Forelimb muscle (tissue), 1 donor: ENCODE data around the gene TEDC2. TPM values are rescaled to one million over a fixed set of nuclear protein-coding genes. Genes with fewer than 3 reads are reported as not detected.
A peak's percentile ranks its signal among the peaks of the same experiment; 100 is the strongest.
"Not testable (repeated sequence)": the region's sequence is repeated elsewhere in the genome, so short reads cannot be mapped to it uniquely, and the experiment has no call there.

ENCODE experiments used
- DNase-seq: peaks from one replicate; pipeline ENCODE4 v3.0.0-alpha.2; 2013; ENCODE audit warnings: low read depth
- polyA plus RNA-seq: library from polyadenylated mRNA; unstranded; fragments of 120-200 nt; gene quantifications from one replicate; pipeline ENCODE4 v1.2.1, GENCODE V29; 2013; ENCODE audit not compliant: insufficient read length

TEDC2 gene, protein sequence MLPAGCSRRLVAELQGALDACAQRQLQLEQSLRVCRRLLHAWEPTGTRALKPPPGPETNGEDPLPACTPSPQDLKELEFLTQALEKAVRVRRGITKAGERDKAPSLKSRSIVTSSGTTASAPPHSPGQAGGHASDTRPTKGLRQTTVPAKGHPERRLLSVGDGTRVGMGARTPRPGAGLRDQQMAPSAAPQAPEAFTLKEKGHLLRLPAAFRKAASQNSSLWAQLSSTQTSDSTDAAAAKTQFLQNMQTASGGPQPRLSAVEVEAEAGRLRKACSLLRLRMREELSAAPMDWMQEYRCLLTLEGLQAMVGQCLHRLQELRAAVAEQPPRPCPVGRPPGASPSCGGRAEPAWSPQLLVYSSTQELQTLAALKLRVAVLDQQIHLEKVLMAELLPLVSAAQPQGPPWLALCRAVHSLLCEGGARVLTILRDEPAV
- polyA plus RNA-seq: 4.4 TPM

DNA sequence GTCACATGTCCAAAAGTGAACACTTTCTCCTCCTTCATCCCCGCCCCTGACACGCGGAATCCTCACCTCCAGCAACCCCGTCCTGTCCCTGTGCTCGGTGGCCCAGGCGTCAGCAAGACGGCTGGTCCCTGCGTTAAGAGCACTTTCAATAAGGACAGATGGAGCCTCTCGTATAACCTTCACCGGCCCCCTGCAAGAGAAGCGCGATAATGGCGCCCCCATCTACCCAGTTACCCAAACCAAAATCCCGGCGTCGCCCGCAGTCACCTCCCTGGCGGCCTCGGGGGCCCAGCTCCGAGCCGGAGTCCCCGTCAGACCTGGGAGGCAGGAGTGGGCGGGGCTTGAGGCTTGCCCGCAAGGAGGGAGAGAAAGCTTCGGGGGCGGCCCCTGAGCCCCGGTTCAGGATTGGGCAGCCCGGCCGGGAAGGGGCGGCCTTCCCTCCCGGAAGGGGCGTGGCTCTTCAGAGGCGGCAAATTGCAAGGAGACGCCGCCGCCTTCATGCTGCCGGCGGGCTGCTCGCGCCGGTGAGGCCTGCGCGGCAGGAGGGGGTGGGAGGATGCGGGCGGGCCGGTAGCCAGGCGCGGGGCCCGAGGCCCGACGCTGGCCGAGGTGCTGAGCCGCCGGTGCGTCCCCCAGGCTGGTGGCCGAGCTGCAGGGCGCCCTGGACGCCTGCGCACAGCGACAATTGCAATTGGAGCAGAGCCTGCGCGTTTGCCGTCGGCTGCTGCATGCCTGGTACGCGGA, at the start of gene TEDC2:
Gene TEDC2 (plus strand): TSS at position 463 of the 744 bp plus-strand sequence. CDS start 36 bp downstream, at position 499.
- DNase-seq: peak; percentile 69

GRCh38 chr16:2415085-2415484, 44.8 kb upstream of the TEDC2 start:
- DNase-seq: no peak

DNA sequence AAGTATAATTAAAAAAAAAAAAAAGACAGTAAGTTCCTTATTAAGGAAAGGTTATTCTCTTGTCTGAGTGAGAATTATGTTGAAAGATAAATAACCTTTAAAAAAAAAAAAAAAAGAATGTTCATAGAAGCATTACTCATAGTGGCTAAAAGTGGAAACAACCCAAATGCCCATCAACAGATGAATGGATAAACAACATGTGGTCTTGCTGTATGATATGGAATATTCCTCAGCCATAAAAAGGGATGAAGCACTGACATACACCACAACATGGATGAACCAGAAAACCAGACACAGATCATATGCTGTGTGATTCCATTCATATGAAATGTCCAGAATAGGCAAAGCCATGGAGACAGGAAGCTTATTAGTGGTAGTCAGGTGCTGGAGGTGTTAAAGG, 39.9 kb upstream of the TEDC2 start:
- no peak for DNase-seq

GRCh38 chr16:2422123-2422867, 37.6 kb upstream of the TEDC2 start:
- no peak for DNase-seq

- DNase-seq: no peak
Observed at GRCh38 chr16:2424061-2425007, 35.6 kb upstream of the TEDC2 start.

- DNase-seq: no peak
Observed at GRCh38 chr16:2425008-2425518, 34.8 kb upstream of the TEDC2 start.

DNA sequence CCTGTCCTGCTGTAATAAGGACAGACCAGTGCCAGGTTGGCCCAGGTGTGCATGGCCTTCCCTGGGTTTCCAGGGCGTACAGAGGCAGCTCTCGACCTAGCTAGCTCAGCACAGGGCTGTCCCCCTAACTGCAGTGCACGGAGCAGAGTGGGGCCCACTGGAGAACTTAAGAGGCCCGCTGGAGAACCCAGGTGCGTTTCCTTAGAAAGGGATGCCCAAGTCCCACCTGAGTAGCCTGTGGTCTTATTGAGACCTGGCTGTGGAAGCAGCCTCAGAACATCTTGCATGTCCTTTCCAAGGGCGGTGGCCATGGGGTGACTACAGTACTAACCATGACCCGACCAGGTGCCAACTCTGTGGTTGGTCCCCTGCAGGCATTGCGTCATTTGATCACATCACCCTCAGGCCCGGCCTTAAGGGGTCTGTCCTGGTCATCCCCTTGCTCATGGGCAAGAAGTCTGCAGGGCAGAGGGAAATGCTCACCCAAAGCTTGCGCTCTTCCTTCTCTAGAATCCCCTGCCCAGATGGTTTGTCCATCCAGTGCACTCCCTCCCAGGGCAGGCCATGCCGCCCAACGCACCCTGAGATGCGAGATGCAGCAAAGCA, 34.0 kb upstream of the TEDC2 start:
- no peak for DNase-seq

GRCh38 chr16:2426941-2427361, 33.0 kb upstream of the TEDC2 start:
- DNase-seq: no peak

DNA sequence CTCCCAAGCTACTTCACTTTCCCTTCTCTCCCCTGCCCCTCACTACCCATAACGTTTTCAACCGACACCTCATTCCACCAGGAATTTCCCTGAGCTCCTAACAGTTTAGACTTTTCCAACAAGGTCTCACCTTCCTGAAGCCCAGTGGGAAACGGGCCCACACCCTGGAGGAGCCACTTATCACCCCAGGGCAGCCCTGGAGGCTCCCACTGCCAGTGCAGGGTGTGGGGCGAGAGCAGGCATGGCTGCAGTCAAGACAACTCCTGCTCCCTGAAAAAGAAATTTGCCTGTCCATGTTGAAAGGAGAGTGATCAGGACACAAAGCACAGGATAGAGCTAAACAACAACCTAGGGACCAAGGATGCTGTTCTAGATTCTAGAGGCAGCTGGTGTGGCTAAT, 32.4 kb upstream of the TEDC2 start:
- no peak for DNase-seq

DNA sequence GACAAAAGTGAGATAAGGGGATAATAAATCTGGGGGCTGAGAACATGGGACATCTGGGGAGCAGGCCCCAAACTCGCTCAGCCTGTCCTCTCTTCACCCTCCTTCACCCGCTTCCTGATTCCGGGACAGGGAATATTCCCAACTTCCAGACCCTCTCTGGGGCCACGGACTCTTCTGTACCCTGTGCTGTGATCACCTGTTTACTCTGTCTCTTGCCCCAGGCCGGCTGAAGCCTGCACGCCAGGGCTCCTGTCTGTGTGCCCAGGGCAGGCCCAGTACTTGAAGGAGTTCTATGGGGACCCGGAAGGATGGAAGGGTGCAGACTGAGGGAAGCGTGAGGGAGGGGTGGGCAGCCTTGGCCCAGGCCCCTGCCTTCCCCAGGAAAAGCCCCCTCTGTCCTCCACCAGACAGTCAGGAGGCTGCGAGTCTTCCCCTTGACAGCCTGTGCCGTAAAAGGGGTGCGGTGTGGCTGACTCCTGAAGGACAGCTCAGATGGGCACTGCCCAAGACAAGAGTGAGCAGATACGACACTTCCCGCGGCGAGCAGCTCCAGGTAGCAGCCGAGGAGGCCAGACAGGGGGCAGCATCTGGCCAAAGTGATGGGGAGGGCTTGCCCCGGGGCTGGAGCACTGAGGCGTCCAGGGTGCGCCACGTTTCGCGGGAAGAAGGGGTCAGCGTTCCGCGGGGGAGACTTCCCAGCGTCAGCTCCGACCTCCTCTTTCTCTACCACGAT, 31.7 kb upstream of the TEDC2 start:
- DNase-seq: no peak

- DNase-seq: no peak
Observed at GRCh38 chr16:2428784-2429033, 31.2 kb upstream of the TEDC2 start.

- DNase-seq: peak; percentile 86
Observed at GRCh38 chr16:2429034-2429770, 30.7 kb upstream of the TEDC2 start, which contains the start of gene CCNF. Gene CCNF (plus strand): TSS chr16:2429447. CDS start chr16:2429482, 35 bp downstream.

DNA sequence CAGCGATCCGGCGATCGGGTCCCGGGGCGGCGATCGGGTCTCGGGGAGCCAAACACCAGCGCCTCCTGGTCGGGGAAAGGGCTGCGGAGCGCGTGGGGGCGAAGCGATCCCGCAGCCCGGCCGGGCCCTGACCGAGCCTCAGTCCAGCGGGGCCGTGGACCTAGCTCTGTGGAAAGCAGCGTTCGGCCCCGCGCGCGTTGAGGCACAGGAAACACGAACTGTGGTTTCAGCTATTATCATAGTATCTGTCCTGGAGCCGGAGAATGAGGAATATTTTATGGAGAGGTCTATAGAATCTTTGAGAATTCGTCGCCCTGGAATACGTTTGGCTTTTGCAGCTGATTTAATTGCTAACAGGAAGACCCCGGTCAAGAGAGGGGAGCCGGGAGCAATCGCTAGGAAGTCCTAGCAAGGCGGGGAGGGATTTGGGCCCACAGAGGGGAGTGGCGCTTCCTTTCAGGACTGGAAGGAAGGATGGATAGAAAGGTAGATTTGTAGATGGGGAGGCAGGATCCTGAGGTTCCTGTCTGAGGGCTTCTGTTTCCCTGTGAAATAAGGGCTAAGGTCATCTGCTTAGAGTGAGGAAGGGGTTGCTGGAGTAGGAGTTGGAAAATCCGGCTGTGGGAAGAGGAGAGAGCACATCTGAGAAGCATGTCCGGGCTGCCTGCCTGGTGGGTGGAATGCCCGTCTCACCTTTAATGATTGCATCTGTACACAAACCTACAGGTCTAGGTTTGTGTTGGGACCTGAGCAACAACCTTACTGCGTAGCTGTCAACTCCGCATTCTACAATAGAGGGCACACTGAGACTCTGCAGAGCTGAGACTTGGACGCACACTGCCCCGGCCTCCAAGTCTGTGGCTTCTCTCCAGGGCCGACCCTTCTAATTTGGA, 29.9 kb upstream of the TEDC2 start:
- DNase-seq: no peak

DNA sequence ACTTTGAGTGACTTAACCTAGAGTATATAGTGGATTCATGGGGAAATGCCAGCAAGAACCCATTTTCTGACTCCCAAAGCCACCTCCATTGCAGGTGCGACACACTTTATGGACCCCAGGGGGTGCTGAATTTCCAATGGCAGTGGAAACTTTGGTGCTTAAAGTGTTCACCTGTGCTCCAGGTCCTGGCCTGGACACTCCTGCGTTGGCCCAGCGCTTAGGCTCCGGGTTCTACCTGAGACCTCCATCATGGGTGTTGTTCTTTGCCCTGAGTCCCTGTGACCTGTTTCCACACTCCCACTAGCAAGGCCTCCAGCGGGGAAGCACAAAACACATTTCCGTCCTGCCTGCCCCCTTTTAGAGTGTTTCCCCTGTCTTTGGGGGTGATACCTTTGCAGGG, 27.6 kb upstream of the TEDC2 start:
- DNase-seq: no peak

DNA sequence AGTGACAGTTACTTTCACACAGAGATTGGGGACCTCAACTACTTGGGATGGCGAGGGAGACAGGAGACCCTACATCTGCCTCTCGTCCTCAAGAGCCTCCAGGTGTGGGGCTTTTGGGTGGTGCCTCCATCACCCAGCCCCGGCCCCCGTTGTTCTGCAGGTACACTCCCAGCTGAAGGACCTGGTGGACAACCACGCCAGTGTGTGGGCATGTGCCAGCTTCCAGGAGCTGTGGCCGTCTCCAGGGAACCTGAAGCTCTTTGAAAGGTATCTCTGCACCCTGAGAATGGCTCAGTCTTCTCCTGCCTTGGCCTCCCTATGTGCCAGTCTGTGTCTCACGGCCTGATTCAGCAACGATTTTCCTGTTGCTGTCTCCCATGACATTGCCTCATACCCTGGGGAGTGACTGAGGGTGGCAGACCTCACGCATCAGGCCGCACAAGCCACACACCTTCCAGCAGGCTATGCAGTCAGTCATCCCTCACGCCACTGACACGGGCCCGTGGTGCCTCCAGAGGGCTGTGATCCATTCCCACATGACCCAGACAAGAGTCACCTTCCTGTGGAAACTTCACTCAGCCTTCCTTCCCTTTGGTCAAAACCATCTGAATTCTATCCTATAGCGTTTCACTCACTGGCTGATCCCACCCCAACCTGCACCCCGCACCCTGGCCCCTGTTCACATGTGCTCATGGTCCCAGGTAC, 27.0 kb upstream of the TEDC2 start:
- DNase-seq: no peak

GRCh38 chr16:2435236-2435635, 24.7 kb upstream of the TEDC2 start:
- not testable (repeated sequence) for DNase-seq

DNA sequence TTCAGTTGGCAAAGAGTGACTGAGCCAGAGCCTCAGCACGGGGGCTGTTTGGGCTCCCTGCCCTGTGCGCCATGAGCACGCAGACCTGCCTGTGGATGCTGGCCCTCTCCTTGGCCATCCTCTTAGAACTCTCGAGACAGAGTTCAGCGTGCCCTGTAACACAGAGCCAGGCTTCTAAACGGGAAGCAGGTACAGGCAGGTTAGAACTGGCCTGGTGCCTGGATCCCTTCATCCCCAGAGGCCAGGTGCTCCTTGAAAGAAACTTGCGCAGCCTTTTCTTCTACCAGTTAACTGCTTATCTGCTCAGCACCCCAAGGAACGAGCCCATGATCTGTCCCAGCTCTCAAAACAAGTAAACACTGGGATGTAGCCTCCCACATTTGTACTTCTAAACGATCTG, 23.8 kb upstream of the TEDC2 start:
- DNase-seq: no peak
